ENCODE measurements around the gene VWA3A. TPM values are rescaled to one million over a fixed set of nuclear protein-coding genes. Genes with fewer than 3 reads are reported as not detected.
"Not testable (repeated sequence)": the region's sequence is repeated elsewhere in the genome, so short reads cannot be mapped to it uniquely, and the experiment has no call there.

VWA3A gene
- total RNA-seq, 1 donor from 2014 or later, result not detected

DNA sequence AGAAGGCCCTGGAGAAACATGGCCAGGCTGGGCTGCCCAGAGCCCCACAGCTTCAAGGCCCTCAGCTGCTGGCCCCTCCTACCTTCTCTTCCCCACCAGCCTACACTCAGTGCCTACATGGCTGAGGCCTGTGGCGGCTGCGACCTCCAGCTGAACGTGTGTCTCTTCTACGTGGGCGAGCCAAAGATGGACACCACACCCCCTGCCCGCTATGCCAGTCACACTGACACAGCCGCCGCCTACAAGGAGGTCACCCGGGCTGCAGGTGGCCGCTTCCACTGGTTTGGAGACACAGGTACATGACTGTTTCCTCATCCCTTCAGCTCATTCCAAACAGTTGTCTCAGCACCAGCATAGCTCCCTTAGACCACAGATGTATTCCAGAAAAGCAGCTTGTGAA lies 40.5 kb downstream of the VWA3A start:
- DNase-seq, result no peak

DNA sequence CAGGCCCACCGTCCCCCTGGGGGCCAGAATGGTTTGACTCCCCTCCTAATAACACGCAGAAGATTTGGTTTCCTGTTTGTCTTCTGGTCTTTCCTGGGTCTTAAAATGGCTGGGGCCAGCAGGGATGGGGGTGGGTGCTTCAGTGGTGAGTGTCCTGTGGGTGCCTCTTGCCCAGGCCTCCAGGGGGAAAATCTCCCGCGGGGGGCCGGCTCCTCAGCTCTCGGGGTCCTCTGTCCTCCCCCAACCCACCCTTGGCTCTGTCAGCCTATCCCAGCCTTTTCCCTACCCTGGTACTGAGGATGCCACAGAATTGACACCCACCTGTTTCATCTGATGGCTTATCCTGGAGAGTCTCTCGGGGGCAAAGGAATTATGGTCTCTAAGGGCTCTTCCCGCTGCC lies 46.1 kb downstream of the VWA3A start:
- DNase-seq, result no peak

DNA sequence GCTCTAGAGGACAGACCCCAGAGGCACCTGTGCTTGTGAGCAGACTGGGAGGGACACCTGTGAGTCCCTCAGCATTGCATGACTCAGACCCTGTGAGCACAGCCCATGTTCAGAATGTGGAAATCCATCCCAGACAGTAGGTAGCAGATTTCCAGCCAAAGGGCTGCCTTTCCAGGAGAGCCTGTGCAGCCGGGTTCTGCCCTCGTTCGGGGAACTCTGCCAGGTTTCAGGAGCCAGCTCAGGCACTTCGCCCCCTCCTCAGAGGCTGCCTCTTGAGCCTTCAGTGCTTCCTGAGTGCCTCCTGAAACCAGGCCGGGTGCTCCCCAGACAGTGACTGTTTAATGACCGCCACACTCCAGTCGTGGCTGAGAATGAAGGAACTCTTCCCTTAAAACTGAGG lies 46.7 kb downstream of the VWA3A start:
- DNase-seq, result no peak

DNA sequence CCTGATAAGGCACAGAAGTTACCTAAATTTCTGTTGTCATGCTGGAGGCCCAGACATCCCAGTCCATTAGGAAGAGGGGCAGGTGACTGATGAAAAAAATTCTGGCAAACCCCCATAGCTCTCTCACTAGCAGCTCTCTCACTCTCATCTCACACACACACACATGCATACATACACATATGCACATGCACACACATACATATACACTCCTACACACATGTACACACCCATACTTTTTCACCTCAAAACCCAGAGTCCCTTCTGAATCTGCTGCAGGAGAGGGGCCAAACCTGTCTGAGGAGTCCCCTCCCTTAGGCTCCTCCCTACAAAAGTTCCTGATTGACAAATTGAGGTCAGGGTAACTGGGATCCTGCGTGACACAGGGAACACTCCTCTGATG lies 47.4 kb downstream of the VWA3A start:
- no peak for DNase-seq

DNA sequence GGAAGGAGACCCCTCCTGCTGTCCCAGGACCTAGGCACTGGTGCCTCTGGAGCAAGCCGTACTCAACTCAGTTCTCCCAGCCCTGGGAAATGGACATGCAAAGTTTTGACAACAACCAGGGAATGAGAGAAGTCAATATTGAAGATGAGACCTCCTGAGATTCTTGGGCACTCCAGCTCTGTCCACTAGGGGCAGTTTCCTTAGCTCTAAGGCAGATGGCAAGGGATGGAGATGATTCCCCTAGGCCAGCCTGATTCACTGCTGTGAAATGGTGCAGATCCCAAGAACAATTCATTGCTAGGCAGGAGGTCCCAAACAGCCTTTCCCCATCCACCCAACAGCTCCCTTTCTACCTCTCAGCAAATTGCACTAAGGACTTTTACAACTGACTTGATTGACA lies 49.4 kb downstream of the VWA3A start:
- DNase-seq, result no peak

DNA sequence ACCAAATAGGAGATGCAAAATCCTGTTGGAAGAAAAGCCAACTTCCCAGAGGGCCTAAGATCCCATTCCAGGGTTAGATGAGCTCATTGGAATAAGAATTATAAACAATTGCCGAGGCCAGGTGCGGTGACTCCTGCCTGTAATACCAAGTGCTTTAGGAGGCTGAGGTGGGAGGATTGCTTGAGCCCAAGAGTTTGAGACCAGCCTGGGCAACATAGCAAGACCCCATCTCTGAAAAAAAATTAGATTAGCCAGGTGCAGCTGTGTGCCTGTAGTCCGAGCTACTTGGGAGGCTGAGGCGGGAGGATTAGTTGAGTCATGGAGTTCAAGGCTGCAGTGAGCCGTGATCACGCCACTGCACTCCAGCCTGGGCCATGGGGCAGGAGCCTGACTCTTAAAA lies 52.2 kb downstream of the VWA3A start:
- no peak for DNase-seq

DNA sequence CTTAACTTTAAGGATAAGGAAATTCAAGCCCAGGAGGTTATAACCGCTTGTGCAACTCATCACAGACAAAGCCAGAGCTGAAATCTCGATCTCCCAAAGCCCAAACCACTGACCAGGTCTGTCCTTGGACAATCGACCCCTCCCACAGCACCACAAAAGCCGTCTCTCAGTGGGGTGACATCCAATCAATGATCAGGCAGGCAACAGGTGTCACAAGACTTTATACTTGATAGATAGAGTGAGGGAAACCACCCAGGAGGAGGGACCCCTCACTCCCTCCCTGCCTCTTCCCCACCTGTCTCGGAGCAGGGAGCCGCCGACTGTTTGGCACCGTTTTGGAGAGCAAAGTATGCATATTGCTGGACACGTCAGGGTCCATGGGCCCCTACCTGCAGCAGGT lies 55.5 kb downstream of the VWA3A start:
- DNase-seq, result no peak

DNA sequence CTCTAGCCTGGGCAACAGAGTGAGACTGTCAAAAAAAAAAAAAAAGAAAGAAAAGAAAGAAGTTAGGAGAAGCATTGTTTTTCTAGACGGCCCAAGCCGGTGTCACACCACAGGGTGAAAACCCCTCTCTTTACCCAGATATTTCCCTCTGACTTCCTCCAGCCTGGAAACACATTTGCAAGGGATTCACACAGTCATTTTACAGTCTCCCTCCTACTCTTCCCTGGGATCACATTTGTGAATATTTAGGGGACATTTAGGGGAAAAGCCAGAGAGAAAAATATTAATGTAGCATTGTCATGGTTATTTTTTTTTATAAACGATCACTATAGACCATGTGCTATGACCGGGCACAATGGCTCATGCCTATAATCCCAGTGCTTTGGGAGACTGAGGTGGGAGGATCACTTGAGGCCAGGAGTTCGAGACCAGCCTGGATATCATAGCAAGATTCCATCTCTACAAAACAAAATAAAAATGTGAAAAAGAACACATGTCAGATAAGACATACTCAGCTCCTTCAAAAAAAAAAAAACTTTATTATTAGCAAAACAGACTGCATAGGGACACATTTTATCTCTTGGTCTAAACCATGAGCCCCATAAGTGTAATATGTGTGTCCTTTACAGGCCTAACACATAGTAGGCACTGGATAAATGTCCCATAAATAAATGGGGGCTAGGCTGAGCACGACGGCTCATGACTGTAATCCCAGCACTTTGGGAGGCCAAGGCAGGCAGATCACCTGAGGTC lies 59.1 kb downstream of the VWA3A start:
- no peak for DNase-seq

DNA sequence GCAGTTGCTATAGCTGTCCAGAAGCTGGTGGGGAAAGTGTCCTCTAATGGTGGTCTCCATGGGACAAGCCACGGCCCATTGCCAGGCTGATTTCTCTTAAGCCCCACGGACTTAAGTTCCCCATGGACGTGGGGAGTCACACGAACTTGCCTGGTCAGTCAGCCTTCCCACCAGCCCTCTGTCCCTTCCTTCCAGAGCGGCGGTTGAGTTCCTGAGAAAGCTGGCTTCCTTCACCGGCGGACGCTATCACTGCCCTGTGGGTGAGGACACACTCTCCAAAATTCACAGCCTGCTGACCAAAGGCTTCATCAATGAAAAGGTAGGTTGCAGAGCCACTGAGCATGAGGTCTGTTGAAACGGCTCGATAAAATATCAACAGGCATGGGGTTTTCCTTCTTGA lies 60.0 kb downstream of the VWA3A start:
- DNase-seq, result no peak

DNA sequence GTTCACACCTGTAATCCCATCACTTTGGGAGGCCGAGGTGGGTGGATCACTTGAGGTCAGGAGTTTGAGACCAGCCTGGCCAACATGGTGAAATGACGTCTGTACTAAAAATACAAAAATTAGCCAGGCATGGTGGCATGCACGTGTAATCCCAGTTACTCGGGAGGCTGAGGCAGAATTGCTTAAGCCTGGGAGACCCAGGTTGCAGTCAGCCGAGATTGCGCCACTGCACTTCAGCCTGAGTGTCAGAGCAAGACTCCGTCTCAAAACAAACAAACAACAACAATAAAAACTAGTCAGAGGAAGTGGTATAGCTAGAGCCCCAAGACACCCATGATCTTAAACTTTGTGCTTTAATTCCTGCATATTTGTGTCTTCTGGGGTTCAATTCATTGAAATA lies 60.7 kb downstream of the VWA3A start:
- DNase-seq, result not testable (repeated sequence)

DNA sequence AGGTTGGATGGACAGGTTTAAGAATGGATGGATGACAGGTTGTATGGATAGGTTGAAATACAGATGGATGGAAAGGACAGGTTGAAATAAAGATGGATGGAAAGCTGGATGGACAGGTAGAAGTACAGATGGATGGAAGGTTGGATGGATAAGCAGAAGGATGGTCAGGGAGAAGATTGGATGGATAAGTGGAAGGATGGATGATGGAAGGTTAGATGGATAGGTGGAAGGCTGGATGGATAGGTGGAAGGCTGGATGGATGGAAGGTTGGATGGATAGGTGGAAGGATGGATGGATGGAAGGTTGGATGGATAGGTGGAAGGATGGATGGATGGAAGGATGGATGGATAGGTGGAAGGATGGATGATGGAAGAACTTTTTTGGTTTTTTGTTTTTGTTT lies 69.1 kb downstream of the VWA3A start:
- DNase-seq, result no peak

DNA sequence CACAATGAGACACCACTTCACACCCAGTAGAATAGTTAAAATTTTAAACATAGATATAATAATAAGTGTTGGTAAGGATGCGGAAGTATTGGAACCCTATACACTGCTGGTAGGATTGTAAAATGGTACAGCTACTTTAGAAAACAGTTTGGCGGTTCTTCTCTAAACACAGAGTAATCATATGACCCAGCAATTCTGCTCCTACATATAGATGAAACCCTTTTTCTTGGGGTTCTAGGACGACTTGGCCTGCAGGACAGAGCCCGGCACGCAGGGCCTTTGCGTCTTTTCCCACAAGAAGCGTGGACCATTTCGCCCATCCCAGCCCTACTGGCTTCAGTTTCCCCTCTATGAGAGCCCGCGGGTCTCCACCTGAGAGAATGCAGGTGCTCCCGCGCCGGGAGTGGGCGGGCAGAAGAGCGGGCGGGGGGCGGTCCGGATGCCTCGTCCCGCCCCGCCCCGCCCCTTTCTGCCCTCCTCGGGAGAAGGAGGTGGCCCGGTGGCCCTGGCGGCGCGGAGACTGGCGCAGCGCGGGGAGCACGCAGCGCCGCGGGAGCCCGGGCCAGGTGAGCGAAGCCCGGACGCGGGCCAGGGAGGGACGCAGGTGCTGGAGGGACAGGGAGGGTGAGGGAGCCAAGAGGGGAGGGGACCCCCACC lies 69.8 kb downstream of the VWA3A start, which contains the start of gene SDR42E2:
Gene SDR42E2 (plus strand): TSS at position 508 of the 657 bp plus-strand sequence. CDS start 3,077 bp downstream, outside the sequence.
- no peak for DNase-seq

DNA sequence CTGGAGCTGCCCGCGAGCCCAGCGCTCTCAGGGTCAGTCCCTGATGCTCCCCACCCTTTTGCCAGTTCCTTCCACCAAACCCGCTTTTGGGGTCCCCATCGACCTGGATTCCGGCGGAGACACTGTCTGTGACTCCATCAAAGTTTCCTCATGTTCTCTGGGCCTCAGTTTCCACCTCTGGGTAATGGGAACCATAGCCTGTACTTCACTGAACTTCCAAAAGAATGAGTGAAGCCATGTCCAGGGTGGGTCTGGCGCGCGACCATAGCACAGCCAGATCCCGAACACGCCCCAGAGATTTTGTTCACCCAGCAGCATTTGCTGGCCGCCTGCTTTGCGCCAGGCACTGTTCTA lies 70.3 kb downstream of the VWA3A start:
- DNase-seq, result no peak

DNA sequence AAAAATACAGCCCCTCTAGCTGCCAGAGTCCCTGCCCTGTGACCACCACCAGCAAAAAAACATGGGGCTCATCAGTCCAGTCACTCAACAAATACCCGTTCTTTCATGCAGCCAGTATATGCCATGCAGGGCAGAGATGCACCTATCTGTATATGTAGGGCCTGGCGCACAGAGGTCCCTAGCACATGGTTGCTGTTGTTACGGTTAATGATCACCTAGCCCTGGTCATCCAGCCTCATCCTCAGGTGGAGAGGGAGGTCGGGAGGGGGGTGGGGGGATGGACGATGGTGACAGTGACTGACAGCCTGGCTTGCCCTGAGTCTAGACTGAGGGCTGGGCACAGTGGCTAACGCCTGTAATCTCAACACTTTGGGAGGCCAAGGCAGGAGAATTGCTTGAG lies 71.5 kb downstream of the VWA3A start:
- no peak for DNase-seq

DNA sequence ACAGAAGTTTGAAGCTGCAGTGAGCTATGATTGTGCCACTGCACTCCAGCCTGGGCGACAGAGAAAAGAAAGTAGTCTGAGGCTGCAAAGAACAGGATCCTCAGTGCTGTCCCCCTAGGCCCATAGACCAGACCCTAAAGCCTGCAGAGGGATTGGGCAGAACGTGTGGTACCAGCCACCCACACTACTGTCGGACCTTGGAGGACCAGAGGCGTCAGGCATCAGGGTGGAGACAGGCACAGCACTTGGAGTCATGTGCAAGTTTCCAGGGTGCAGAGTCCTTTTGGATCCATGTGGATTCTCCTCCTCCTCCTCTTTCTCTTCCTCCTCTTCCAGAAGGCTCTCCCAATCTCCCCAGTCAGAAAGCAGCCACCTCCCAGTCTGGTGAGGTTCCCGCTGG lies 72.1 kb downstream of the VWA3A start:
- DNase-seq, result no peak

DNA sequence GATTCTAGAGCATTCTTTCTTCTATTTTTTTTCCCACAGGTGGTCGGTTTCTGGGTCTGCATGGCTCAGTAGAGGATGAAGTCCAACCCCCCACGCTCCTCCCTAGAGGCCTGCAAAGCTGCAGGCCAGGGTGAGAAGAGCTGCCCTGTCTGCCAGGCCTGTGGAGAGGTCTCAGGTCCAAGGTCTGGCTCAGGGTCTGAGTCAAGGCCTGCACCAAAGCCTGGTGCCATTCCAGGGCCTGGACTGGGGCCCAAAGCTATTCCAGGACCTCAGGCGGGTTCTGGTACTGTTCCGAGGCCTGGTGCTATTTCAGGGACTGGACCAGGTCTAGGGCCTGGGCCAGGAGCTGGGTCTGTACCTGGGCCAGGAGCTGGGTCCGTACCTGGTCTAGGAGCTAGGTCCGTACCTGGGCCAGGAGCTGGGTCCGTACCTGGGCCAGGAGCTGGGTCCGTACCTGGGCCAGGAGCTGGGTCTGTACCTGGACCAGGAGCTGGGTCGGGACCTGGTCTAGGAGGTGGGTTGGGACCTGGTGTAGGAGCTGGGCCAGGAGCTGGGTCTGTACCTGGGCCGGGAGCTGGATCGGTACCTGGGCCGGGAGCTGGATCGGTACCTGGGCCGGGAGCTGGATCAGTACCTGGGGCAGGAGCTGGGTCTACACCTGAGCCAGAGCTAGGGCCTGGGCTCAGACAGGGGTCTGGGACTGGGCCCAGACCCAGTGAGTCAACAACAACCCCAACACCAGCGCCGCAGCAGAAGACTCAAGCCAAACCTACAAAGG lies 73.4 kb downstream of the VWA3A start:
- DNase-seq, result no peak

DNA sequence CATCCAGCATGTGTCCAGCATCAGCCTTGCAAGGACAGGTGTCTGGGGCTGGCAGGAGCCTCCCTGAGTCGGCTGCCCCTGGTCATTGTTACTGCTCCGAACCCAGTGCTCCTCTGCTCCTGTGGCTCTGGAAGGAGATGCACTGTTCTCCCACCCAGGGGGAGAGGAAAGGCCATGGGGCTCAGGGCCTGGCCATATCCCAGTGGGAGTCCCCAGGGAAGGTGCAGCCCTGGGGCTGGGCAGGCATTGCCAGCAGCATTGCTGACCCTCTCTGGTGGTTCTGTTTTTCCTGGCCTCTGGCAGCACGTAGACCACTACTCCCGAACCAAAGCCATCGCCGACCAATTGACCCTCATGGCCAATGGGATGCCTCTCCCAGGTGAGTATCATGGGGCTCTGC lies 79.6 kb downstream of the VWA3A start:
- no peak for DNase-seq

DNA sequence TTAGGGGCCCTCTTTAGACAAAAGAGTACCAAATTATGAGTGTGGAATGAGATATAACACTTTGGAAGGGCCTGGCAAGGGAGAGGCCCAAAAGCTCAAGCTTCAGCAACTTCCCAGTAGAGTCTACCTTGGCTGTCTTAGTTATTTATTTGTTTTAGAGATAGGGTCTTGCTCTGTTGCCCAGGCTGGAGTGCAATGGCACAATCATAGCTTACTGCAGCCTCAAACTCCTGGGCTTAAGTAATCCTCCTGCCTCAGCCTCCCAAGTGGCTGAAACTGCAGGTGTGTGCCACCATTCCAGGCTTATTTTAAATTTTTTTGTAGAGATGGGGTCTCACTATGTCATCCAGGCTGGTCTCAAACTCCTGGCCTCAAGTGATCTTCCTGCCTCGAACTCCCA lies 80.3 kb downstream of the VWA3A start:
- DNase-seq, result not testable (repeated sequence)

DNA sequence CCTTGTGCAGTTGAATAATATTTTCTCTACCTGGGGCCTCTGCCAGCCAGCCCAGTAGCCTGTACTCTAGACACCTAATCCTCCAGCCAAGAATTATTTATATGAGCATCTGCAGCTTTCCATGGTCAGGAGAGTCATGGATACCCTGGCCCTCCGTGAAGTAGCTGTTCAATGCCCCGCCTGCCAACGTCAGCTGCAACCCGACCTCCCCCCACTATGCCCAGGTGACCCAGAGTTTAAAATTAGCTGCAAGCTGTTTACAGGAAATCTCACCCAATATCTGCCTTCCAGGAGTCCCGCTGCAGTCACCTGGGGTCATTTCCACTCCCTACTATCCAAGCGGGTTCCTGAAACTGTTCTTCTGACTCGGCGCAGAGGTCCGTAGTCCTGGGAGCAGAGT lies 82.3 kb downstream of the VWA3A start:
- DNase-seq, result no peak

DNA sequence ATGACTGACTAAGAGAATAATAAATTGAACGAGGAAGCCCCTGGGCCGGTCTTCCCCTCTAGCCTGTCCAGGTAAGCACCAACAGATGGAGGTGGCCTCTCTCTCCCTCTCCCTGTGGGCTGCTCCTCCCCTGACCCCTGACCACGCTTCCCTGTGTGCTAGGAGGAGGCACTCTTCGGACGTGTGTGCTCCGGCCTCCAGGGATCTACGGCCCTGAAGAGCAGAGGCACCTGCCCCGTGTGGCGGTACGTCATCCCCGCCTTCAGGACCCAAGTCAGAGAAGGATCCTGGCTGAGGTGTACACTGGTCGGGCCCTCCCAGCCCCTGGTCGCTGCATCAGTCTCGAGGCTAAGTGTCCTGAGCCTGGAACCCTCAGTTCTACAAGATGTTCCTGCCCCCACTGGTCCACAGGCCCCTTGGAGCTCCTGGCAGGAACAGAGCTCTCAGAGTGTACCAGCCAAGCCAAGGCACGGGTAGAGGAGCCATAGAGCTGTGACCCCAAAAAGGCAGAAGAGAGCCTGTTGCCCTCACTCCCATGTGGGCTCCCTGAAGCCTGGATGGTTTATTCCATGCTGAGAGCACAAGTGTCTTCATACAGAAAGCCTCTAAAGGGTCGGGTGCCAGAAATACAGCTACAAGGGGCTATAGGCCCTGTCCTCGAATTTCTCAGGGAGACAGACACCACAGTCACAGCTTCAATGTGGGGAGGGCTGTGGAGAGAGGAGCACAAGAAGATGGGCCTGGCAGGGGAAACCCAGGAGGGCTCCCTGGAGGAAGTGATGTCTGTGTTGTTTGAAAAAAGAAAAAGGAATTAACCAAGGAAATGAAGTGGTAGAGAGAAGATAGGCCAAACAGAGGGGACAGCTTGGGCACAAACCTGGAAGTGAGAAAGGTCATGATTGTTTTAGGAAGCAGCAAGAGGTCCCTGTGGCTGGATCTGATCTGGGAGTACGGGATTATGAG lies 85.9 kb downstream of the VWA3A start:
- DNase-seq, result no peak

DNA sequence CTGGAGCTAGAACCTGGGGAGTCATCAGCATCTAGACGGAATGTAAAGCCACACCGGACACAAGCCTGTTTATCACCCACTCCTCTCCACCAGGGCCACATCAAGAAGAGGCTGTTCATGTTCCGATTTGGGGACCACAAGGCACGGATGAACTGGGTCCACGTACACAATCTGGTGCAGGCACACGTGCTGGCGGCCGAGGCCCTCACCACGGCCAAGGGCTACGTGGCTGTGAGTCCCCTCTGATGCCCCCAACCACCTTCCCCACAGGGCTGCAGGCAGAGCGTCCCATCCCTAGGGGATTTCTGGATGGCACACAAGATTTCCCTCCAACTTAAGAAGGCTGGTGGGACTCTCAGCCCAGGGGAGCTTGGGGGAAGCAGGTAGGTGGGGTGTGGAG lies 89.1 kb downstream of the VWA3A start:
- no peak for DNase-seq

DNA sequence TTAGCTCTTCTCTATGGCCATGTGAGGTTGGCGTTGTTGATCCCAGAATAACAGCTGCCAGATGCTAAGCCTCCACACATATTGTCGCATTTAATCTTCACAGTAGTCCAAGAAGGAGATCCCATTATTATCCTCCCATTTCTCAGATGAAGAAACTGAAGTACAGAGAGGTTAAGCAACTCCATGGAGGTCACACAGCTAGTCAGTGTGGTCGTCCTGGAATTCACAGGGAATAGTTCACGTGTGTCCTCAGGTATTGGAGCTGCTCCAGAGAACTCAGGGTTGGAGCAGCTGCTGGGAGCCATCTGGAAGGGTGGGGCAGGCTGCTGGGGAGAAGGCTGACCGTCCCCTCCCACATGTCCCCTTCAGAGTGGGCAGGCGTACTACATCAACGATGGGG lies 89.5 kb downstream of the VWA3A start:
- DNase-seq, result no peak

Data from tongue (tissue), 2 donors.